ENCODE results near the gene FGF19.
A peak's percentile ranks its signal among the peaks of the same experiment; 100 is the strongest.
"Not testable (repeated sequence)": the region's sequence is repeated elsewhere in the genome, so short reads cannot be mapped to it uniquely, and the experiment has no call there.

Gene FGF19

GRCh38 chr11:69697469-69697843 is 6.4 kb downstream of the FGF19 start:
- H3K27ac ChIP-seq = no peak overlapping the region
- DNase-seq (ENCODE audit: low read depth, low spot score) = no peak

GRCh38 chr11:69696749-69697468 is 6.9 kb downstream of the FGF19 start:
- H3K27ac ChIP-seq = no peak overlapping the region
- DNase-seq (ENCODE audit: low read depth, low spot score) = no peak

- not testable (repeated sequence) for DNase-seq (ENCODE audit: low read depth, low spot score); H3K27ac ChIP-seq
These were observed 7.8 kb downstream of the FGF19 start for GRCh38 chr11:69695995-69696394.

GRCh38 chr11:69695581-69695980 is 8.2 kb downstream of the FGF19 start:
- no peak overlapping the region for H3K27ac ChIP-seq
- DNase-seq (ENCODE audit: low read depth, low spot score) = no peak

- DNase-seq (ENCODE audit: low read depth, low spot score) = no peak
- H3K27ac ChIP-seq = no peak overlapping the region
These were observed 9.0 kb downstream of the FGF19 start for GRCh38 chr11:69694781-69695180.

GRCh38 chr11:69692422-69692821 is 11.4 kb downstream of the FGF19 start:
- no peak for DNase-seq (ENCODE audit: low read depth, low spot score)
- no peak overlapping the region for H3K27ac ChIP-seq

- no peak for DNase-seq (ENCODE audit: low read depth, low spot score)
- H3K27ac ChIP-seq = peak overlapping the region; percentile 46
These were observed 12.4 kb downstream of the FGF19 start for GRCh38 chr11:69691463-69691862.

GRCh38 chr11:69689484-69690319 is 14.1 kb downstream of the FGF19 start:
- DNase-seq (ENCODE audit: low read depth, low spot score) = no peak

GRCh38 chr11:69687969-69688771 is 15.7 kb downstream of the FGF19 start:
- peak overlapping the region; percentile 1 for H3K27ac ChIP-seq
- not testable (repeated sequence) for DNase-seq (ENCODE audit: low read depth, low spot score)

More at GRCh38 chr11:69689484-69690319, 14.1 kb downstream of the FGF19 start:
- H3K27ac ChIP-seq = no peak overlapping the region

- no peak overlapping the region for H3K27ac ChIP-seq
- DNase-seq (ENCODE audit: low read depth, low spot score) = no peak
These were observed 17.0 kb downstream of the FGF19 start for GRCh38 chr11:69686856-69687255.

GRCh38 chr11:69686452-69686851 is 17.4 kb downstream of the FGF19 start:
- no peak for DNase-seq (ENCODE audit: low read depth, low spot score)
- H3K27ac ChIP-seq = no peak overlapping the region

- no peak for DNase-seq (ENCODE audit: low read depth, low spot score)
- no peak overlapping the region for H3K27ac ChIP-seq
These were observed 18.5 kb downstream of the FGF19 start for GRCh38 chr11:69685348-69685747.

- DNase-seq (ENCODE audit: low read depth, low spot score) = no peak
- H3K27ac ChIP-seq = no peak overlapping the region
These were observed 19.2 kb downstream of the FGF19 start for GRCh38 chr11:69684651-69685050.

- DNase-seq (ENCODE audit: low read depth, low spot score) = no peak
- no peak overlapping the region for H3K27ac ChIP-seq
These were observed 20.0 kb downstream of the FGF19 start for GRCh38 chr11:69683764-69684333.

GRCh38 chr11:69682681-69683326 is 21.0 kb downstream of the FGF19 start:
- H3K27ac ChIP-seq = no peak overlapping the region
- DNase-seq (ENCODE audit: low read depth, low spot score) = no peak

GRCh38 chr11:69682221-69682620 is 21.6 kb downstream of the FGF19 start:
- H3K27ac ChIP-seq = no peak overlapping the region
- no peak for DNase-seq (ENCODE audit: low read depth, low spot score)

- H3K27ac ChIP-seq = no peak overlapping the region
- no peak for DNase-seq (ENCODE audit: low read depth, low spot score)
These were observed 23.1 kb downstream of the FGF19 start for GRCh38 chr11:69680688-69681087.

GRCh38 chr11:69677749-69678148 is 26.1 kb downstream of the FGF19 start:
- no peak for DNase-seq (ENCODE audit: low read depth, low spot score)
- H3K27ac ChIP-seq = no peak overlapping the region

- peak within 1 kb of the TSS; percentile 89 for H3K27ac ChIP-seq
- peak; percentile 68 for DNase-seq (ENCODE audit: low read depth, low spot score)
These were observed 28.7 kb downstream of the FGF19 start, which contains the start of gene LTO1 for GRCh38 chr11:69674886-69675714. TSS of gene LTO1 (minus strand) at chr11:69675353. CDS start at chr11:69675239, 114 bp downstream.
